Measurements from ENCODE around the gene MX2.

DNA sequence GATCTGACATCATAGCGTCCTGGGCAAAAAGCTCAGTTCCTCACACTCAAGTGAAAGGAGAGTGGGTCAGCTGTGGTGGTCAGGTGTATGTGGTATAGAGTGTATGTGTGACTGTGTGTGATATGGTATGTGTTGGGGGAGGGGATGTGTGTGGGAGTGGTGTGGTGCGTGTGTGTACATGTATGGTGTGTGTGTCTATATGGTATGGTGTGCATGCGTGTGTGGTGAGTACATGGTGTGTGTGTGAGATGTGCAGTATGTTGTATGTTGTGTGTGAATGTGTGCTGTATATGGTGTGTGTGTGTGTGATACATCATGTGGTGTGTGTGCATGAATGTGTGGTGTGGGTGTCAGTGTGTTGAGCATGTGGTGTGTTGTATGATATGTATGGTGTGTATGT lies 24.3 kb upstream of the MX2 start:
- TF ChIP-seq CTCF (IDR thresholded peaks at IDR 0.05) (no peak), POLR2A (IDR thresholded peaks at IDR 0.05) (no peak)

All from Peyer's patch (tissue), 4 donors.